ENCODE measurements around the gene SGK1. TPM values are rescaled to one million over a fixed set of nuclear protein-coding genes. Genes with fewer than 3 reads are reported as not detected.

SGK1 gene
- total RNA-seq, 1 experiment from 2014 or later: 7.8 TPM

DNA sequence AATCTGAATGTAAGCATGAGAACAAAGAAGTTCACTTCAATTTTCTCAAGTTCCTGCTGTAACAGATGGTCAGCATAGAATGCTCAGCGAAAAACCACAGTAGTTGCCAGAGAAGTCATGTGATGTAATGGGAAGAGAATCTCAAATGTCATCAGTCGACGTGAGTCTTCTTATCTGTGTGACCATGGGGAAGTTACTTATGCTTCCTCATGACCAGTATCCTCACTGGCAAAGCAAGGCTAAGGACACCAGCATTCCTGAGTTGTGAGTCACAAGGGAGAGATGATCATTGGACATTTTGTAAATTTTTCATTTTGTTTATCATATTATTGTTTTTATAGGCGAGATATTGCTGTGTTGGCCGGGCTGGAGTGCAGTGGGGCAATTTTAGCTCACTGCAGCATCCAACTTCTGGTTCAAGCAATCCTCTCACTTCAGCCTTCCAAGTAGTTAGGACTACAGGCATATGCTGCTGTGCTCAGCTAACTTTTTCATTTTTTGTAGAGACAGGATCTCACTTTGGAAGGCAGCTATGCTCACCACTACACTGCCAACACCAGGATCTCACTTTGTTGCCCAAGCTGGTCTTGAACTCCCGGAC is 21.9 kb downstream of the SGK1 start:
- Histone ChIP-seq H2BK120ac (ENCODE audit: low read depth, low read length, poor library complexity, severe bottlenecking) (no peak overlapping the region), H2BK20ac (ENCODE audit: low read depth, low read length, poor library complexity, severe bottlenecking) (no peak overlapping the region), H3K27me3 (ENCODE audit: insufficient read depth, low read length) (no peaks in the 10 kb centered on the region), H2AFZ (ENCODE audit: low read length) (no peak overlapping the region), H3K14ac (ENCODE audit: insufficient read depth, low read length) (no peak overlapping the region), H4K5ac (ENCODE audit: insufficient read length, low read depth, low read length) (no peak overlapping the region), H3K79me1 (ENCODE audit: insufficient read depth, low read depth, low read length, poor library complexity, severe bottlenecking) (no peaks in the 10 kb centered on the region), H2BK12ac (ENCODE audit: insufficient read length, low read depth, low read length) (no peak overlapping the region), H3K27ac (ENCODE audit: insufficient read length, low read depth, low read length) (no peak overlapping the region), H2BK15ac (ENCODE audit: low read depth, low read length) (no peak overlapping the region), H3T11ph (ENCODE audit: low read length) (no peak overlapping the region), H3K79me2 (ENCODE audit: insufficient read depth, low read length) (no peaks in the 10 kb centered on the region), H2AK5ac (ENCODE audit: insufficient read length, low read length) (no peak overlapping the region), H4K20me1 (ENCODE audit: control insufficient read depth, insufficient read depth, insufficient read length) (no peaks in the 10 kb centered on the region), H3K9ac (ENCODE audit: extremely low read depth, insufficient read length, low read length) (no peak overlapping the region), H3K23me2 (ENCODE audit: insufficient read length, low read depth, low read length, poor library complexity, severe bottlenecking) (no peaks in the 10 kb centered on the region), H4K91ac (ENCODE audit: insufficient read length, low read depth, low read length) (no peak overlapping the region), H2BK5ac (ENCODE audit: insufficient read length, low read length) (no peak overlapping the region), H3K23ac (ENCODE audit: insufficient read length, low read depth, low read length) (no peak overlapping the region), H3K4me2 (ENCODE audit: insufficient read depth, insufficient read length, low read length) (no peak overlapping the region), H3K9me3 (ENCODE audit: control insufficient read depth, low read depth, low read length) (no peaks in the 10 kb centered on the region), H3K4ac (ENCODE audit: low read depth, low read length) (no peak overlapping the region), H3K4me1 (ENCODE audit: insufficient read depth, low read length) (peaks cover 3% of the 10 kb centered on the region; the same call in 1 of the 2 replicates), H4K8ac (replicated peaks; ENCODE audit: insufficient read length, low read depth, low read length) (no peak overlapping the region), H3K56ac (ENCODE audit: insufficient read length, low read depth, low read length) (no peak overlapping the region), H3K18ac (ENCODE audit: insufficient read length, low read depth, low read length) (no peak overlapping the region)
- peaks cover 0 to 1% (median 0%) of the 10 kb centered on the region in 3 experiments; a peak in 2 of 7 replicates for H3K36me3 Mint-ChIP-seq (ENCODE audit: insufficient read depth in 1 of 3, low read depth in 3 of 3)
- TF ChIP-seq, protein P1, sequence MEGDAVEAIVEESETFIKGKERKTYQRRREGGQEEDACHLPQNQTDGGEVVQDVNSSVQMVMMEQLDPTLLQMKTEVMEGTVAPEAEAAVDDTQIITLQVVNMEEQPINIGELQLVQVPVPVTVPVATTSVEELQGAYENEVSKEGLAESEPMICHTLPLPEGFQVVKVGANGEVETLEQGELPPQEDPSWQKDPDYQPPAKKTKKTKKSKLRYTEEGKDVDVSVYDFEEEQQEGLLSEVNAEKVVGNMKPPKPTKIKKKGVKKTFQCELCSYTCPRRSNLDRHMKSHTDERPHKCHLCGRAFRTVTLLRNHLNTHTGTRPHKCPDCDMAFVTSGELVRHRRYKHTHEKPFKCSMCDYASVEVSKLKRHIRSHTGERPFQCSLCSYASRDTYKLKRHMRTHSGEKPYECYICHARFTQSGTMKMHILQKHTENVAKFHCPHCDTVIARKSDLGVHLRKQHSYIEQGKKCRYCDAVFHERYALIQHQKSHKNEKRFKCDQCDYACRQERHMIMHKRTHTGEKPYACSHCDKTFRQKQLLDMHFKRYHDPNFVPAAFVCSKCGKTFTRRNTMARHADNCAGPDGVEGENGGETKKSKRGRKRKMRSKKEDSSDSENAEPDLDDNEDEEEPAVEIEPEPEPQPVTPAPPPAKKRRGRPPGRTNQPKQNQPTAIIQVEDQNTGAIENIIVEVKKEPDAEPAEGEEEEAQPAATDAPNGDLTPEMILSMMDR (conservative IDR thresholded peaks at IDR 0.05): no peak
- DNase-seq: no peak
- H3K27me3 Mint-ChIP-seq (ENCODE audit: low read depth): no peaks in the 10 kb centered on the region; the same call in 1 of the 2 replicates
- H3K27ac Mint-ChIP-seq: no peak overlapping the region
- H3K4me1 Mint-ChIP-seq: peaks cover 9 to 10% of the 10 kb centered on the region in 2 experiments
- WGBS (ENCODE audit: extremely low coverage, insufficient read length, low lambda C conversion rate): no CpG with 5 or more reads among the region's 6 CpGs
- no peaks in the 10 kb centered on the region; a peak in 1 of 5 replicates for H3K9me3 Mint-ChIP-seq
- no peak overlapping the region for H3K4me3 Mint-ChIP-seq
